Fibroblast of mammary gland (primary cell): ENCODE measurements around the gene CNTRL.

Source experiments
- DNase-seq: peaks from one replicate; pipeline ENCODE4 v3.0.0-alpha.2; 2010; ENCODE audit warnings: low read depth
- H3K4me3 ChIP-seq: 2 replicates; pipeline ENCODE4 v1.5.1; 2011; ENCODE audit warnings: low read depth, mild to moderate bottlenecking, low read length, moderate library complexity; ENCODE audit not compliant: control insufficient read depth
- CTCF ChIP-seq: conservative IDR thresholded peaks from 2 replicates; pipeline ENCODE4 v1.5.1; 2011; ENCODE audit warnings: low read depth, low read length, inconsistent platforms; ENCODE audit not compliant: control insufficient read depth, insufficient read depth

CNTRL gene

GRCh38 chr9:121133104-121133816 is 58.5 kb downstream of the CNTRL start:
- no peak for DNase-seq
- no peak overlapping the region for H3K4me3 ChIP-seq
- no peak for TF ChIP-seq CTCF

GRCh38 chr9:121135642-121136041 is 60.9 kb downstream of the CNTRL start:
- no peak for TF ChIP-seq CTCF
- DNase-seq, result no peak
- no peak overlapping the region for H3K4me3 ChIP-seq

- H3K4me3 ChIP-seq, result no peak overlapping the region
- TF ChIP-seq CTCF, result no peak
- no peak for DNase-seq
These were observed 63.8 kb downstream of the CNTRL start for GRCh38 chr9:121138561-121138960.

GRCh38 chr9:121138973-121139372 is 64.2 kb downstream of the CNTRL start:
- H3K4me3 ChIP-seq, result no peak overlapping the region
- TF ChIP-seq CTCF, result no peak
- DNase-seq, result no peak

GRCh38 chr9:121140162-121140561 is 65.4 kb downstream of the CNTRL start:
- no peak for DNase-seq
- TF ChIP-seq CTCF, result no peak
- no peak overlapping the region for H3K4me3 ChIP-seq

- DNase-seq, result no peak
- H3K4me3 ChIP-seq, result no peak overlapping the region
- TF ChIP-seq CTCF, result no peak
These were observed 66.6 kb downstream of the CNTRL start for GRCh38 chr9:121141306-121141705.

GRCh38 chr9:121141706-121142105 is 67.0 kb downstream of the CNTRL start:
- no peak for DNase-seq
- no peak for TF ChIP-seq CTCF
- H3K4me3 ChIP-seq, result no peak overlapping the region
